Measurements from ENCODE around the gene EIF2B1. TPM values are rescaled to one million over a fixed set of nuclear protein-coding genes. Genes with fewer than 3 reads are reported as not detected.

EIF2B1 gene
- total and polyA plus RNA-seq, 2 donors from 2014 or later = 25.0 to 48.0 TPM

DNA sequence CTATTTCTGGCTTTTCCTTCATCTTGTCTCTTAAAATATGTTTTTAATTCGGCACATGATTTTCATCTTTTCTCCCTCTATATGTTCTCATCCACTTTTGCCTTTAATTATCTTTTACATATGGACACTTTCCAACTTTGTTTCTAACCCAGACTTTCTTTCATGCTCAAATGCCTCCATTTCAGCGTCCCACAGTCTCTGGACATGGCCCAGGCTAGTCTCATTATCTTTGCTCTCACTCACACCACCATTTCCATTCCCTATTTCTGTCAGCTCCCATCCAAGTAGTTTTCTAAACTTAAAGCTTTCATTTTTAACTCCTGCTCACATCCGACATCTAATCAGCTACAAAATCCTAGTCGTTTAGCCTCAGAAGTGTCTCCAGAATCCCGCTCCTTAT, 14.9 kb upstream of the EIF2B1 start:
- Histone ChIP-seq H3K27me3 (ENCODE audit: control insufficient read depth, insufficient read depth, low read length) (no peaks in the 10 kb centered on the region), H3K27ac (ENCODE audit: low read depth in 2 of 2, low read length in 2 of 2) (no peak overlapping the region), H3K9me3 (ENCODE audit: control insufficient read depth in 2 of 3, insufficient read depth in 1 of 3, low read length in 3 of 3) (no peaks in the 10 kb centered on the region), H3K9ac (ENCODE audit: low read length in 3 of 3) (no peak overlapping the region), H3K4me1 (ENCODE audit: control insufficient read depth in 2 of 3, insufficient read depth in 2 of 3, low read depth in 1 of 3, low read length in 3 of 3) (no peaks in the 10 kb centered on the region), H3K36me3 (ENCODE audit: control insufficient read depth in 2 of 3, insufficient read depth in 3 of 3, low read length in 3 of 3) (peaks cover 3 to 27% (median 18%) of the 10 kb centered on the region in 3 donors), H3K4me3 (ENCODE audit: low read length in 3 of 3) (no peak overlapping the region)
- TF ChIP-seq, protein P1, sequence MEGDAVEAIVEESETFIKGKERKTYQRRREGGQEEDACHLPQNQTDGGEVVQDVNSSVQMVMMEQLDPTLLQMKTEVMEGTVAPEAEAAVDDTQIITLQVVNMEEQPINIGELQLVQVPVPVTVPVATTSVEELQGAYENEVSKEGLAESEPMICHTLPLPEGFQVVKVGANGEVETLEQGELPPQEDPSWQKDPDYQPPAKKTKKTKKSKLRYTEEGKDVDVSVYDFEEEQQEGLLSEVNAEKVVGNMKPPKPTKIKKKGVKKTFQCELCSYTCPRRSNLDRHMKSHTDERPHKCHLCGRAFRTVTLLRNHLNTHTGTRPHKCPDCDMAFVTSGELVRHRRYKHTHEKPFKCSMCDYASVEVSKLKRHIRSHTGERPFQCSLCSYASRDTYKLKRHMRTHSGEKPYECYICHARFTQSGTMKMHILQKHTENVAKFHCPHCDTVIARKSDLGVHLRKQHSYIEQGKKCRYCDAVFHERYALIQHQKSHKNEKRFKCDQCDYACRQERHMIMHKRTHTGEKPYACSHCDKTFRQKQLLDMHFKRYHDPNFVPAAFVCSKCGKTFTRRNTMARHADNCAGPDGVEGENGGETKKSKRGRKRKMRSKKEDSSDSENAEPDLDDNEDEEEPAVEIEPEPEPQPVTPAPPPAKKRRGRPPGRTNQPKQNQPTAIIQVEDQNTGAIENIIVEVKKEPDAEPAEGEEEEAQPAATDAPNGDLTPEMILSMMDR (IDR thresholded peaks at IDR 0.05; ENCODE audit: borderline replicate concordance, extremely low read depth, insufficient read depth) = no peak
- FAIRE-seq = no peak
- no peak for DNase-seq
- intact Hi-C loops (cut with DNase I) = no loop called here

DNA sequence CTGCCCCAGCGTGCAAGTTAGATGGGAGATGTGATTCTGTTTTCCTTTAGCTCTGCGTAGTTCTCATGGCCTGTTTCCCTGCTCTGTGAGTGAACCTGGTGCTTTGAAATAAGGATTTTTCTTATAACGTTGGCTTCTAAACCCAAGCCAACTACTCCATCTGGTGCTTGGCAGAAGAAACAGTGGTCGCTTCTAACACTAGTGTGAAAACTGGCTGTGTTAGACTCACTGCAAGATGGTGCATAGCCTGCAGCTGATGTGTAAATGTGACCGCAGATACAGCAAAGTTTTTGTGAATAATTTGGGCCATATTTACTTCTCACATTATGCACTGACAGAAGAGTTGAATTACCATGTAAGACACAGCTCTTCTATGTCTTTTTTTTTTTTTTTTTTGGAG, 12.4 kb upstream of the EIF2B1 start:
- no peak overlapping the region for H3K4me3 ChIP-seq (ENCODE audit: low read length in 3 of 3)
- no peaks in the 10 kb centered on the region for H3K27me3 ChIP-seq (ENCODE audit: control insufficient read depth, insufficient read depth, low read length)
- no peak overlapping the region for H3K9ac ChIP-seq (ENCODE audit: low read length in 3 of 3)
- FAIRE-seq (no peak), DNase-seq (no peak)
- no peaks in the 10 kb centered on the region for H3K4me1 ChIP-seq (ENCODE audit: control insufficient read depth in 2 of 3, insufficient read depth in 2 of 3, low read depth in 1 of 3, low read length in 3 of 3)
- TF ChIP-seq, protein P1 (IDR thresholded peaks at IDR 0.05; ENCODE audit: borderline replicate concordance, extremely low read depth, insufficient read depth) = no peak
- H3K27ac ChIP-seq (ENCODE audit: low read depth in 2 of 2, low read length in 2 of 2) = no peak overlapping the region
- intact Hi-C loops (cut with DNase I) = no loop called here
- H3K9me3 ChIP-seq (ENCODE audit: control insufficient read depth in 2 of 3, insufficient read depth in 1 of 3, low read length in 3 of 3) = no peaks in the 10 kb centered on the region
- peaks cover 0 to 27% (median 18%) of the 10 kb centered on the region in 3 donors for H3K36me3 ChIP-seq (ENCODE audit: control insufficient read depth in 2 of 3, insufficient read depth in 3 of 3, low read length in 3 of 3)

DNA sequence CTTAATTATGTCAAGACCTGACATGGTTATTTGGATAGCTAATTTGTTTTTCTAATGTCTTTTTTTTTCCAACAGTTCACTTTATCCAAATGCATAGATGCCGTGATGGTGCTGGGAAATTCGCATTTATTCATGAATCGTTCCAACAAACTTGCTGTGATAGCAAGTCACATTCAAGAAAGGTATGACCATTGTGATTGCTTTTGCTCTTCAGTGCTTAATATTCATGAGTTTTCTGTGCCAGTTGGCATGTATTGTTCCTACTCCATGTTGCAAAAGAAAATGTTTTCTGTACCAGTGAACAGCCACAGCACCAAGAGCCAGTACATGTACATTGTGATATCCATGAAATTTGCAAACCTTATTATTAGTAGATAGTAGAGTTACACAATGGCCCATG, 11.9 kb upstream of the EIF2B1 start:
- Histone ChIP-seq H3K9me3 (ENCODE audit: control insufficient read depth in 2 of 3, insufficient read depth in 1 of 3, low read length in 3 of 3) (no peaks in the 10 kb centered on the region), H3K36me3 (ENCODE audit: control insufficient read depth in 2 of 3, insufficient read depth in 3 of 3, low read length in 3 of 3) (peaks cover 0 to 27% (median 18%) of the 10 kb centered on the region in 3 donors), H3K4me3 (ENCODE audit: low read length in 3 of 3) (no peak overlapping the region), H3K4me1 (ENCODE audit: control insufficient read depth in 2 of 3, insufficient read depth in 2 of 3, low read depth in 1 of 3, low read length in 3 of 3) (no peaks in the 10 kb centered on the region), H3K27ac (ENCODE audit: low read depth in 2 of 2, low read length in 2 of 2) (no peak overlapping the region), H3K9ac (ENCODE audit: low read length in 3 of 3) (no peak overlapping the region), H3K27me3 (ENCODE audit: control insufficient read depth, insufficient read depth, low read length) (no peaks in the 10 kb centered on the region)
- intact Hi-C loops (cut with DNase I) = no loop called here
- no peak for DNase-seq
- TF ChIP-seq, protein P1 (IDR thresholded peaks at IDR 0.05; ENCODE audit: borderline replicate concordance, extremely low read depth, insufficient read depth) = no peak
- no peak for FAIRE-seq

DNA sequence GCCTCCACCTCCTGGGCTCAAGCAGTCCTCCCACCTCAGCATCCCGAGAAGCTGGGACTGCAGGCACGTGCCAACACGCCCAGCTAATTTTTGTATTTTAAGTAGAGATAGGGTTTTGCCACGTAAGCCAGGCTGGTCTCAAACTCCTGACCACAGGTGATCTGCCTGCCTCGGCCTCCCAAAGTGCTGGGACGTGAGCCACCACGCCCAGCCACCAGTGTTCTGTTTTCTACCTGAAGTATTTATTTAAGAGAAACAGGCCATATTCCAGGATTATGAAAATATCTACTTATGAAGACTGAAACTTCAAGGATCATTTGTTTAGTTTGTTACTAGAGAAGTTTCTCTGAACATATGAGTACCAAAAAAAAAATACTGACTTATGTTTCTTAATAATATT, 10.4 kb upstream of the EIF2B1 start:
- H3K27me3 ChIP-seq (ENCODE audit: control insufficient read depth, insufficient read depth, low read length) = no peaks in the 10 kb centered on the region
- H3K4me3 ChIP-seq (ENCODE audit: low read length in 3 of 3) = no peak overlapping the region
- TF ChIP-seq, protein P1 (IDR thresholded peaks at IDR 0.05; ENCODE audit: borderline replicate concordance, extremely low read depth, insufficient read depth) = no peak
- intact Hi-C loops (cut with DNase I) = no loop called here
- H3K9ac ChIP-seq (ENCODE audit: low read length in 3 of 3) = no peak overlapping the region
- no peaks in the 10 kb centered on the region for H3K9me3 ChIP-seq (ENCODE audit: control insufficient read depth in 2 of 3, insufficient read depth in 1 of 3, low read length in 3 of 3)
- DNase-seq (no peak), FAIRE-seq (no peak)
- no peak overlapping the region for H3K27ac ChIP-seq (ENCODE audit: low read depth in 2 of 2, low read length in 2 of 2)
- H3K4me1 ChIP-seq (ENCODE audit: control insufficient read depth in 2 of 3, insufficient read depth in 2 of 3, low read depth in 1 of 3, low read length in 3 of 3) = no peaks in the 10 kb centered on the region
- peaks cover 0 to 21% (median 18%) of the 10 kb centered on the region in 3 donors for H3K36me3 ChIP-seq (ENCODE audit: control insufficient read depth in 2 of 3, insufficient read depth in 3 of 3, low read length in 3 of 3)

Measured in kidney (tissue), 14 donors.